HepG2 (cell line): ENCODE measurements around the gene PYGO2. TPM values are rescaled to one million over a fixed set of nuclear protein-coding genes. Genes with fewer than 3 reads are reported as not detected.
A peak's percentile ranks its signal among the peaks of the same experiment; 100 is the strongest.

Experiments used
- DR1 ChIP-seq: sonication (generic); formaldehyde crosslinking; IDR thresholded peaks from 2 replicates; pipeline ENCODE4 v1.8.0; 2021; ENCODE audit warnings: mild to moderate bottlenecking, missing genetic modification reagents, inconsistent platforms
- ELF1 ChIP-seq: sonication (generic); formaldehyde crosslinking; IDR thresholded peaks from 2 replicates; pipeline ENCODE4 v1.4.0; 2020; ENCODE audit warnings: missing genetic modification reagents
- ERF ChIP-seq: IDR thresholded peaks from 2 replicates; pipeline ENCODE4 v1.6.1; 2018; ENCODE audit warnings: missing biosample characterization, missing genetic modification reagents
- GABPA ChIP-seq, 2 experiments: IDR thresholded peaks; 2 replicates each; pipeline ENCODE4 v1.6.1; 2011 to 2016; ENCODE audit warnings: low read depth in 2 of 2, low read length in 1 of 2, missing biosample characterization in 1 of 2, missing genetic modification characterization in 1 of 2
- HOXD1 ChIP-seq: sonication (generic); formaldehyde crosslinking; IDR thresholded peaks from 2 replicates; pipeline ENCODE4 v1.5.0; 2020; ENCODE audit warnings: missing genetic modification reagents
- IRF9 ChIP-seq: sonication (generic); formaldehyde crosslinking; IDR thresholded peaks from 2 replicates; pipeline ENCODE4 v1.8.0; 2022; ENCODE audit warnings: missing genetic modification reagents, mild to moderate bottlenecking, borderline replicate concordance
- MED13 ChIP-seq: sonication (generic); formaldehyde crosslinking; IDR thresholded peaks from 2 replicates; pipeline ENCODE4 v1.5.0; 2020; ENCODE audit warnings: missing genetic modification reagents
- PCBP1 ChIP-seq: fragments of 200-400 bp; formaldehyde crosslinking; IDR thresholded peaks from 2 replicates; pipeline ENCODE4 v1.6.1; 2017; ENCODE audit warnings: mild to moderate bottlenecking, low read depth, low read length, borderline replicate concordance
- PHF8 ChIP-seq: sonication (generic); formaldehyde crosslinking; IDR thresholded peaks from 2 replicates; pipeline ENCODE4 v1.5.0; 2020; ENCODE audit warnings: missing genetic modification reagents
- RFX5 ChIP-seq: IDR thresholded peaks from 2 replicates; pipeline ENCODE4 v1.6.1; 2011; ENCODE audit warnings: low read depth, low read length, improper control_type of control experiment
- THAP11 ChIP-seq: IDR thresholded peaks from 2 replicates; pipeline ENCODE4 v1.6.1; 2016; ENCODE audit warnings: missing biosample characterization, missing genetic modification reagents
- TOPORS ChIP-seq: sonication (generic); formaldehyde crosslinking; IDR thresholded peaks from 2 replicates; pipeline ENCODE4 v1.8.0; 2023; ENCODE audit warnings: mild to moderate bottlenecking, missing genetic modification reagents
- ZBTB26 ChIP-seq: IDR thresholded peaks from 2 replicates; pipeline ENCODE4 v1.6.1; 2016; ENCODE audit warnings: missing compliant biosample characterization, missing genetic modification reagents, borderline replicate concordance
- ZBTB38 ChIP-seq: sonication (generic); formaldehyde crosslinking; IDR thresholded peaks from 2 replicates; pipeline ENCODE4 v1.5.1; 2020; ENCODE audit warnings: mild to moderate bottlenecking, missing genetic modification reagents
- ZNF367 ChIP-seq: sonication (generic); formaldehyde crosslinking; IDR thresholded peaks from 2 replicates; pipeline ENCODE4 v1.4.0; 2020; ENCODE audit warnings: missing genetic modification reagents, borderline replicate concordance
- ZNF44 ChIP-seq: sonication (generic); formaldehyde crosslinking; IDR thresholded peaks from 2 replicates; pipeline ENCODE4 v1.5.1; 2020; ENCODE audit warnings: mild to moderate bottlenecking, missing genetic modification reagents
- ZNF550 ChIP-seq: sonication (generic); formaldehyde crosslinking; IDR thresholded peaks from 2 replicates; pipeline ENCODE4 v1.4.0; 2020; ENCODE audit warnings: mild to moderate bottlenecking, missing genetic modification reagents, borderline replicate concordance
- ZNF552 ChIP-seq: sonication (generic); formaldehyde crosslinking; IDR thresholded peaks from 2 replicates; pipeline ENCODE4 v1.9.0; 2022; ENCODE audit warnings: missing genetic modification reagents, mild to moderate bottlenecking, borderline replicate concordance
- ZNF672 ChIP-seq: sonication (generic); formaldehyde crosslinking; IDR thresholded peaks from 2 replicates; pipeline ENCODE4 v1.8.1; 2022; ENCODE audit warnings: missing genetic modification reagents
- ZNF746 ChIP-seq: sonication (generic); formaldehyde crosslinking; IDR thresholded peaks from 2 replicates; pipeline ENCODE4 v1.8.0; 2022; ENCODE audit warnings: mild to moderate bottlenecking, missing genetic modification reagents
- polyA plus RNA-seq, 8 experiments: library from polyadenylated mRNA; depleted of rRNA in 3 of 8; stranded (reverse) in 7 of 8; unstranded in 1 of 8; fragments of >200 nt; fragmentation: Illumina TruSeq in 4 of 8; extraction: Trizol in 4 of 8; gene quantifications; 2 replicates each; pipeline versions ENCODE4 v1.2.1 to v1.2.3, GENCODE V29; 2011 to 2016; ENCODE audit warnings: low read depth in 4 of 8, missing spikeins in 1 of 8, mixed read lengths in 1 of 8; ENCODE audit not compliant: insufficient read depth in 1 of 8
- total RNA-seq, 5 experiments: library from RNA; depleted of rRNA; stranded (reverse); fragments of >200 nt; fragmentation: Illumina TruSeq; extraction: Trizol; gene quantifications; 2 replicates each; pipeline ENCODE4 v1.2.3, GENCODE V29; 2016; ENCODE audit warnings: low read depth in 1 of 5
- TF ChIP-seq, protein P1 (sequence below): sonication (generic); formaldehyde crosslinking; IDR thresholded peaks from 2 replicates; pipeline ENCODE4 v1.9.0; 2021; ENCODE audit warnings: missing genetic modification reagents, borderline replicate concordance
- TF ChIP-seq, protein P2 (sequence below): sonication (generic); formaldehyde crosslinking; IDR thresholded peaks from 2 replicates; pipeline ENCODE4 v1.4.0; 2020; ENCODE audit warnings: missing genetic modification reagents; ENCODE audit errors: not compliant biosample characterization

PYGO2 gene
- total and polyA plus RNA-seq, 2 of the 13 experiments (the other 11 are each of a cell fraction or from before 2014, with no cell fraction given) = 20.3 to 21.8 TPM

- TF ChIP-seq, protein P1, sequence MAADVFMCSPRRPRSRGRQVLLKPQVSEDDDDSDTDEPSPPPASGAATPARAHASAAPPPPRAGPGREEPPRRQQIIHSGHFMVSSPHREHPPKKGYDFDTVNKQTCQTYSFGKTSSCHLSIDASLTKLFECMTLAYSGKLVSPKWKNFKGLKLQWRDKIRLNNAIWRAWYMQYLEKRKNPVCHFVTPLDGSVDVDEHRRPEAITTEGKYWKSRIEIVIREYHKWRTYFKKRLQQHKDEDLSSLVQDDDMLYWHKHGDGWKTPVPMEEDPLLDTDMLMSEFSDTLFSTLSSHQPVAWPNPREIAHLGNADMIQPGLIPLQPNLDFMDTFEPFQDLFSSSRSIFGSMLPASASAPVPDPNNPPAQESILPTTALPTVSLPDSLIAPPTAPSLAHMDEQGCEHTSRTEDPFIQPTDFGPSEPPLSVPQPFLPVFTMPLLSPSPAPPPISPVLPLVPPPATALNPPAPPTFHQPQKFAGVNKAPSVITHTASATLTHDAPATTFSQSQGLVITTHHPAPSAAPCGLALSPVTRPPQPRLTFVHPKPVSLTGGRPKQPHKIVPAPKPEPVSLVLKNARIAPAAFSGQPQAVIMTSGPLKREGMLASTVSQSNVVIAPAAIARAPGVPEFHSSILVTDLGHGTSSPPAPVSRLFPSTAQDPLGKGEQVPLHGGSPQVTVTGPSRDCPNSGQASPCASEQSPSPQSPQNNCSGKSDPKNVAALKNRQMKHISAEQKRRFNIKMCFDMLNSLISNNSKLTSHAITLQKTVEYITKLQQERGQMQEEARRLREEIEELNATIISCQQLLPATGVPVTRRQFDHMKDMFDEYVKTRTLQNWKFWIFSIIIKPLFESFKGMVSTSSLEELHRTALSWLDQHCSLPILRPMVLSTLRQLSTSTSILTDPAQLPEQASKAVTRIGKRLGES (CRISPR knock-in tag) = no peak
- no peak for TF ChIP-seq MED13 (CRISPR knock-in tag)
- TF ChIP-seq ZNF552 = no peak
- TF ChIP-seq ZNF746 (CRISPR knock-in tag) = no peak
- peak; percentile 58 for TF ChIP-seq PHF8 (CRISPR knock-in tag)
- TF ChIP-seq ZNF367 (CRISPR knock-in tag) = no peak
- TF ChIP-seq ZBTB26 (CRISPR knock-in tag) = peak; percentile 54; the same call in 1 of the 2 replicates
- TF ChIP-seq TOPORS = no peak
- TF ChIP-seq ZNF550 (CRISPR knock-in tag) = no peak
- no peak for TF ChIP-seq PCBP1
- TF ChIP-seq ZBTB38 (CRISPR knock-in tag) = no peak
- TF ChIP-seq ZNF672 (CRISPR knock-in tag) = no peak
- peak; percentile 83 for TF ChIP-seq ERF (CRISPR knock-in tag)
- no peak for TF ChIP-seq RFX5
- TF ChIP-seq DR1 (CRISPR knock-in tag) = peak; percentile 59
- peak; percentile 90 for TF ChIP-seq THAP11 (CRISPR knock-in tag)
- TF ChIP-seq IRF9 (CRISPR knock-in tag) = no peak
- TF ChIP-seq ELF1 = peak; percentile 93
- TF ChIP-seq ZNF44 (CRISPR knock-in tag) = peak; percentile 75; the same call in 1 of the 2 replicates
- no peak for TF ChIP-seq HOXD1 (CRISPR knock-in tag)
- TF ChIP-seq, protein P2, sequence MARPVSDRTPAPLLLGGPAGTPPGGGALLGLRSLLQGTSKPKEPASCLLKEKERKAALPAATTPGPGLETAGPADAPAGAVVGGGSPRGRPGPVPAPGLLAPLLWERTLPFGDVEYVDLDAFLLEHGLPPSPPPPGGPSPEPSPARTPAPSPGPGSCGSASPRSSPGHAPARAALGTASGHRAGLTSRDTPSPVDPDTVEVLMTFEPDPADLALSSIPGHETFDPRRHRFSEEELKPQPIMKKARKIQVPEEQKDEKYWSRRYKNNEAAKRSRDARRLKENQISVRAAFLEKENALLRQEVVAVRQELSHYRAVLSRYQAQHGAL (CRISPR knock-in tag) = no peak
- TF ChIP-seq GABPA (IDR thresholded peaks at IDR 0.05; ENCODE audit: low read depth, low read length) = peak; percentile 78
- peak; percentile 96 for TF ChIP-seq GABPA (CRISPR knock-in tag; IDR thresholded peaks at IDR 0.05; ENCODE audit: low read depth)
Observed at GRCh38 chr1:154982897-154983648, 21.5 kb upstream of the PYGO2 start, which contains the start of gene FLAD1 (continued).
